Heart left ventricle (tissue), 16 donors: ENCODE data around the gene GPR22. TPM values are rescaled to one million over a fixed set of nuclear protein-coding genes. Genes with fewer than 3 reads are reported as not detected.

Experiments
- ATAC-seq, 4 donors: fragments of 200-7000 bp; cut with Tn5 transposase; one replicate each; pipeline ENCODE4 v1.9.1; 2020 to 2022; ENCODE audit warnings: moderate library complexity in 4 of 4, mild to moderate bottlenecking in 3 of 4, moderate number of reproducible peaks in 1 of 4
- DNase-seq, 5 donors: peaks; one replicate each; pipeline ENCODE4 v3.0.0-alpha.2; 2020
- H3K27ac ChIP-seq, 12 donors: fragments of 200-600 bp; sonication (generic) in 4 of 12; one replicate each; pipeline versions ENCODE4 v1.5.0 to v1.8.0; 2016 to 2022; ENCODE audit warnings: mild to moderate bottlenecking in 2 of 12
- H3K27me3 ChIP-seq, 9 donors: fragments of 200-600 bp; sonication (generic) in 2 of 9; one replicate each; pipeline versions ENCODE4 v1.5.1 to v1.8.0; 2016 to 2022; ENCODE audit warnings: mild to moderate bottlenecking in 3 of 9
- H3K36me3 ChIP-seq, 9 donors: fragments of 200-600 bp; sonication (generic) in 2 of 9; one replicate each; pipeline versions ENCODE4 v1.5.0 to v1.8.0; 2018 to 2022; ENCODE audit warnings: mild to moderate bottlenecking in 2 of 9
- H3K4me1 ChIP-seq, 12 donors: fragments of 200-600 bp; sonication (generic) in 4 of 12; one replicate each; pipeline versions ENCODE4 v1.5.0 to v1.8.0; 2016 to 2022; ENCODE audit warnings: mild to moderate bottlenecking in 3 of 12
- H3K4me3 ChIP-seq, 12 donors: fragments of 200-600 bp; sonication (generic) in 4 of 12; one replicate each; pipeline versions ENCODE4 v1.5.0 to v1.8.0; 2017 to 2022; ENCODE audit warnings: mild to moderate bottlenecking in 9 of 12, moderate library complexity in 4 of 12
- H3K9me3 ChIP-seq, 12 donors: fragments of 200-600 bp; sonication (generic) in 4 of 12; one replicate each; pipeline versions ENCODE4 v1.5.0 to v1.8.0; 2016 to 2022; ENCODE audit warnings: mild to moderate bottlenecking in 1 of 12
- POLR2A ChIP-seq, 2 donors: fragments of 450-650 bp; IDR thresholded peaks; one replicate each; pipeline ENCODE4 v1.6.1; 2017; ENCODE audit warnings: antibody characterized with exemption in 2 of 2, mild to moderate bottlenecking in 2 of 2, moderate library complexity in 2 of 2
- WGBS, 4 donors: extraction: QIAGEN DNeasy Blood & Tissue Kit in 2 of 4; methylation state at CpG; one replicate each; pipeline versions ENCODE4 v1.1.5 to v1.1.7; 2013 to 2018; 5-methylcytosine and 5-hydroxymethylcytosine counted together
- intact Hi-C, 10 donors: fragments of 100-400 bp; cut with DNase I; formaldehyde crosslinking; loops; one replicate each; pipeline versions ENCODE4 v1.11.1 to v1.14.2; 2022
- polyA plus RNA-seq, 2 donors: library from polyadenylated mRNA; stranded (reverse); fragments of 200-250 nt; gene quantifications; one replicate each; pipeline ENCODE4 v1.2.3, GENCODE V29; 2013
- total RNA-seq, 9 donors: library from RNA; depleted of rRNA in 2 of 9; stranded (reverse); fragments of >200 nt in 2 of 9; fragmentation: NEBNext Ultra II Directional in 3 of 9; extraction: Animal tissue kit (Norgen Biotek cat#: 25700) in 3 of 9; gene quantifications; one replicate each; pipeline versions ENCODE4 v1.1.0 to v1.2.4, GENCODE V29; 2016 to 2023
- TF ChIP-seq, protein P1 (sequence below), 12 donors: fragments of 200-600 bp; sonication (generic) in 4 of 12; IDR thresholded peaks; one replicate each; pipeline versions ENCODE4 v1.5.0 to v1.8.0; 2018 to 2022; ENCODE audit warnings: antibody characterized with exemption in 12 of 12, mild to moderate bottlenecking in 5 of 12
- donor health status: ischemic (EF 13 %, LVEDD 7.1; RV severe dilation, severe dysfunction).
- donor health status: healthy with polysubstance abuse.
- donor health status: DM: no; HTN: yes; CAD: no.
- donor health status: DM: no; HTN: no; CAD: no.
- donor health status: ischemic (EF 25% LVEDD 6.9; RV normal size, moderate dysfunction).
- donor health status: ischemic (EF 25% LVEDD 5.7; RV mildly dilated, moderate dysfunction).
- donor health status: healthy.
- donor health status: DM: yes; HTN: yes; CAD: no.
- donor health status: ischemic (EF 35%, LVEDD 5.7; RV mildly dilated, moderate dysfunction).
- donor health status: nonischemic (EF 11% LVEDD 7.7; RV severe dilation, severe dysfunction).
- donor health status: DM: yes; HTN: yes; CAD: no.
- donor health status: PGD.
- donor health status: ischemic (EF 29% LVEDD 5.4; RV normal size, mild dysfunction).
- donor health status: nonischemic (EF 23%, LVEDD 6.1; RV moderate dilation, normal function).

GPR22 gene
- total and polyA plus RNA-seq, 11 donors = 7.0 to 59.8 (median 34.3) TPM

DNA sequence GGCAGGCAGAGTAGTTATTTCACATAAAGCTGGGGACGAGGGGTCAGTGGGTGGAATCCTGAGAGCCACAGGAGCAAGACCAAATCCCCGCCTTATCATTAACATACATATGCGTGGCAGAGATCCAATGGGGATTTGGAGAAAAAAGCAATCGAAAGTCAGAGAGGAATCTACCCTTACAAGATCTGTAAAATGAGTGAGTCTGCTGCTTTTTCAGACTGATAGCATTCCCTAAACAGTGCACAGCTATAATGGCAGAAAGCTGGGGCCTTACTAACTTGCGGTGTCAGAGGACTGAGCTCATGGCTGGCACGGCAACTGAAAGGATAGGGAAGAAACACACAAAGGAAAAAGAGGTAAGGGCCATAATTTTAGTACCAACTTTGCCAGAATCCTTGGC, 25.0 kb downstream of the GPR22 start:
- intact Hi-C loops = no loop called here
- ATAC-seq = peak in 1 of 4 donors; percentile 48
- H3K9me3 ChIP-seq = peaks cover 0 to 9% (median 0%) of the 10 kb centered on the region in 12 donors

DNA sequence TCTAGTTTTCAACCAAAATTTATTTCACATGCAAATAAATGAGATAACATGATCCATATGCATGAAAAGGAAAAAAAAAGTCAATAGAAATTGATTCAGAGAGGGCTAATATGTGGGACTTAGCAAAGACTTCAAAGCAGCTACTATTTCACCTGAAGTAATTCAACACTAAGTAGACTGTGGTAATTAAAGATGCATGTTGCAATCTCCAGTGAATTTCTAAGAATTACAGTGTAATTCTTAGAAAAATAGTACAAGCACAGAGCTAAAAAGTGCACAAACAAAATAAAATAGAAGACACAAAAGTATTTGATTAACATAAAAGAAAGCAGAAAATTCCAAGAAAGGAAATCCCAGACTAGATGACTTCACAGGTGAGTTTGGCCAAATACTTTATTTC, 25.7 kb downstream of the GPR22 start:
- ATAC-seq (no peak), DNase-seq (no peak)
- Histone ChIP-seq H3K9me3 (peaks cover 0 to 9% (median 0%) of the 10 kb centered on the region in 12 donors), H3K36me3 (no peaks in the 10 kb centered on the region), H3K4me1 (peaks cover 0 to 16% (median 2%) of the 10 kb centered on the region in 12 donors), H3K4me3 (no peak overlapping the region), H3K27me3 (no peaks in the 10 kb centered on the region), H3K27ac (no peak overlapping the region)
- TF ChIP-seq POLR2A (IDR thresholded peaks at IDR 0.05) = no peak
- TF ChIP-seq, protein P1, sequence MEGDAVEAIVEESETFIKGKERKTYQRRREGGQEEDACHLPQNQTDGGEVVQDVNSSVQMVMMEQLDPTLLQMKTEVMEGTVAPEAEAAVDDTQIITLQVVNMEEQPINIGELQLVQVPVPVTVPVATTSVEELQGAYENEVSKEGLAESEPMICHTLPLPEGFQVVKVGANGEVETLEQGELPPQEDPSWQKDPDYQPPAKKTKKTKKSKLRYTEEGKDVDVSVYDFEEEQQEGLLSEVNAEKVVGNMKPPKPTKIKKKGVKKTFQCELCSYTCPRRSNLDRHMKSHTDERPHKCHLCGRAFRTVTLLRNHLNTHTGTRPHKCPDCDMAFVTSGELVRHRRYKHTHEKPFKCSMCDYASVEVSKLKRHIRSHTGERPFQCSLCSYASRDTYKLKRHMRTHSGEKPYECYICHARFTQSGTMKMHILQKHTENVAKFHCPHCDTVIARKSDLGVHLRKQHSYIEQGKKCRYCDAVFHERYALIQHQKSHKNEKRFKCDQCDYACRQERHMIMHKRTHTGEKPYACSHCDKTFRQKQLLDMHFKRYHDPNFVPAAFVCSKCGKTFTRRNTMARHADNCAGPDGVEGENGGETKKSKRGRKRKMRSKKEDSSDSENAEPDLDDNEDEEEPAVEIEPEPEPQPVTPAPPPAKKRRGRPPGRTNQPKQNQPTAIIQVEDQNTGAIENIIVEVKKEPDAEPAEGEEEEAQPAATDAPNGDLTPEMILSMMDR (IDR thresholded peaks at IDR 0.05) = no peak
- intact Hi-C loops = no loop called here

More for the DNA sequence above, 25.0 kb downstream of the GPR22 start:
- H3K4me1 ChIP-seq = peaks cover 0 to 16% (median 2%) of the 10 kb centered on the region in 12 donors
- no peaks in the 10 kb centered on the region for H3K27me3 ChIP-seq
- peak overlapping the region in 4 of 12 donors; percentile 7 to 43 (median 18) for H3K27ac ChIP-seq
- TF ChIP-seq POLR2A (IDR thresholded peaks at IDR 0.05) = no peak
- TF ChIP-seq, protein P1 (IDR thresholded peaks at IDR 0.05) = no peak
- H3K36me3 ChIP-seq = no peaks in the 10 kb centered on the region
- WGBS, 4 donors = 68 to 89% (median 86%) methylated on average over 6 of the region's 6 CpGs
- DNase-seq = no peak
- no peak overlapping the region for H3K4me3 ChIP-seq

DNA sequence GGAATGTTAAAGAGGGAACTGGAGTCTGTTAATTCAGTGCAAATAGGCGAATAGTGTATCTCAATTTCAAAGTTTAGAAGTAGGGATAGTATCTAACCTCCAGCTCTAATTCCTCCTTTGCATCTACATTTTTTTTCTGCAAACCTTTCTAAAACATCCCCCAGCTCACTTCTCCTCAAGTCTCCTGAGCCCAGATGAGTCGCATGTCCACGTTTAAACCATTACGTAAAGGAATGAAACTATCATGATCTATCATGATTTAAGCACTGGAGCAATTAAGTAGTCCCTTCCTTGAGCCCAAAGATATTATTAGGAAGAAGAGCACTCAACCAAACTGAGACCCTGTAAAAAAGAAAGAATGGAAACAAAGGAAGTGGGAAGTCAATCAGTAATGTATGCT, 29.9 kb downstream of the GPR22 start:
- Histone ChIP-seq H3K9me3 (peaks cover 0 to 9% (median 0%) of the 10 kb centered on the region in 12 donors), H3K27ac (no peak overlapping the region), H3K4me1 (peaks cover 0 to 5% (median 0%) of the 10 kb centered on the region in 12 donors), H3K27me3 (no peaks in the 10 kb centered on the region), H3K4me3 (no peak overlapping the region), H3K36me3 (no peaks in the 10 kb centered on the region)
- ATAC-seq (no peak), DNase-seq (no peak)
- 84 to 89% (median 88%) methylated on average over 4 of the region's 4 CpGs for WGBS, 4 donors
- intact Hi-C loops = no loop called here
- no peak for TF ChIP-seq POLR2A (IDR thresholded peaks at IDR 0.05)
- TF ChIP-seq, protein P1 (IDR thresholded peaks at IDR 0.05) = no peak

DNA sequence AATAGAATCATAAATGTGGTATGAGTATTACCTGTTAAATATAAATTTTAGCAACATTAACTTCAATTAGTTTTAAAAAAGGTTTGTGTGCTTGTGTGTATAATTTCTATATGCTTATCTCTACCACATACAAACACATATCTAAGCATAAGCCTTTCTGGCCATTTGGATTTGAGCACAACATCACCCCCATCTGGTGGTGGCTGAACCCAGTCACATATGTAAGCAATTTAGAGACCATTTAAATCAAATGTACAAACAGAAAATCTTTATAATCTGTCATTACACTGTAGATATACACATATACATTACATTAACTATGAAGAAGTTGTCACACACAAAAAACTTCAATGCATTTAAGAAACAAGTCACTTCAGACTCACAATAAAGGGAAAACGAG, 31.7 kb downstream of the GPR22 start:
- intact Hi-C loops = no loop called here
- Histone ChIP-seq H3K36me3 (peaks cover 0 to 8% (median 0%) of the 10 kb centered on the region in 9 donors), H3K4me1 (peaks cover 0 to 12% (median 7%) of the 10 kb centered on the region in 12 donors), H3K4me3 (no peak overlapping the region), H3K9me3 (peaks cover 0 to 9% (median 0%) of the 10 kb centered on the region in 12 donors), H3K27ac (no peak overlapping the region), H3K27me3 (no peaks in the 10 kb centered on the region)
- ATAC-seq (no peak), DNase-seq (no peak)
- WGBS, 4 donors = 62 to 100% (median 80%) methylated on average over 1 of the region's 1 CpG
- TF ChIP-seq, protein P1 (IDR thresholded peaks at IDR 0.05) = peak in 9 of 12 donors; percentile 25 to 50 (median 31)
- TF ChIP-seq POLR2A (IDR thresholded peaks at IDR 0.05) = no peak
